K562 (cell line): Measurements from ENCODE around the gene BMAL1. TPM values are rescaled to one million over a fixed set of nuclear protein-coding genes. Genes with fewer than 3 reads are reported as not detected.

Experiments
- ATAC-seq: fragments of 200-7000 bp; cut with Tn5 transposase; 3 replicates; pipeline ENCODE4 v1.9.1; 2020; ENCODE audit warnings: moderate library complexity
- BruUV-seq: library from RNA; stranded (reverse); fragments of 400-500 nt; replicated peaks from 2 replicates; lab custom pipeline; 2021; lab: Mats Ljungman, UMichigan
- CTCF ChIA-PET: fragments of 300-600 bp; formaldehyde crosslinking; extraction: SDS; loops from one replicate; lab custom pipeline; 2021; ENCODE audit warnings: low intra/inter-chr PET ratio; lab: Yijun Ruan, JAX
- POLR2A ChIA-PET: fragments of 300-600, 350-650 bp; sonication (Branson Sonifier 250); formaldehyde crosslinking; extraction: SDS; loops from one replicate; lab custom pipeline; 2021; ENCODE audit warnings: antibody characterized with exemption, inconsistent platforms; lab: Yijun Ruan, JAX
- DNase-seq, 4 experiments: peaks; one replicate each; pipeline versions ENCODE4 v3.0.0 to v3.0.0-alpha.2; 2011 to 2018; ENCODE audit warnings: low spot score in 3 of 4, mixed read lengths in 3 of 4; ENCODE audit errors: extremely low read depth in 1 of 4
- FAIRE-seq: peaks from 2 replicates; lab custom pipeline; 2011; peaks lifted over from hg19 to GRCh38; lab: Jason Lieb, UNC
- H2AFZ ChIP-seq: 2 replicates; pipeline ENCODE4 v1.6.0; 2011; ENCODE audit warnings: low read depth, low read length, control low read depth, inconsistent platforms
- H3K27ac ChIP-seq: fragments of 200-600 bp; 3 replicates; pipeline ENCODE4 v1.8.0; 2011; ENCODE audit warnings: low read depth, mild to moderate bottlenecking, control low read depth, inconsistent platforms, low read length, moderate library complexity, mixed read lengths; ENCODE audit errors: extremely low read depth
- H3K27me3 ChIP-seq, 2 experiments: fragments of 300-600 bp in 1 of 2; 2 replicates in 1 of 2; 3 replicates in 1 of 2; pipeline versions ENCODE4 v1.6.0 to v1.8.0; 2011; ENCODE audit warnings: inconsistent platforms in 2 of 2, low read length in 2 of 2, mild to moderate bottlenecking in 1 of 2, mixed read lengths in 1 of 2, moderate library complexity in 1 of 2; ENCODE audit not compliant: control insufficient read depth in 2 of 2, insufficient read depth in 2 of 2
- H3K36me3 ChIP-seq: fragments of 300-600 bp; 3 replicates; pipeline ENCODE4 v1.8.0; 2011; ENCODE audit warnings: mild to moderate bottlenecking, low read length, inconsistent platforms; ENCODE audit not compliant: control insufficient read depth, insufficient read depth
- H3K4me1 ChIP-seq, 2 experiments: fragments of 200-600 bp in 1 of 2; replicated peaks in 1 of 2; 2 replicates in 1 of 2; 3 replicates in 1 of 2; pipeline versions ENCODE4 v1.5.1 to v1.8.0; 2011; ENCODE audit warnings: inconsistent platforms in 2 of 2, low read length in 2 of 2, mild to moderate bottlenecking in 1 of 2, mixed read lengths in 1 of 2, moderate library complexity in 1 of 2; ENCODE audit not compliant: control insufficient read depth in 2 of 2, insufficient read depth in 2 of 2
- H3K4me2 ChIP-seq: 2 replicates; pipeline ENCODE4 v1.6.1; 2011; ENCODE audit warnings: low read length, control low read depth, inconsistent platforms, mixed read lengths; ENCODE audit not compliant: insufficient read depth
- H3K4me3 ChIP-seq: fragments of 200-600 bp; sonication (generic), shearing (Covaris generic); 2 replicates; pipeline ENCODE4 v1.5.1; 2016; ENCODE audit warnings: control low read depth, inconsistent platforms
- H3K79me2 ChIP-seq: fragments of 200-600 bp; 3 replicates; pipeline ENCODE4 v1.8.0; 2011; ENCODE audit warnings: low read length, inconsistent platforms; ENCODE audit not compliant: control insufficient read depth, insufficient read depth
- H3K9ac ChIP-seq, 2 experiments: 2 replicates each; pipeline versions ENCODE4 v1.6.0 to v1.6.1; 2011; ENCODE audit warnings: low read depth in 2 of 2, low read length in 2 of 2, control low read depth in 1 of 2, inconsistent platforms in 1 of 2, mild to moderate bottlenecking in 1 of 2, mixed read lengths in 1 of 2; ENCODE audit not compliant: insufficient read depth in 1 of 2
- H3K9me1 ChIP-seq: one replicate; pipeline ENCODE4 v1.6.0; 2011; ENCODE audit warnings: inconsistent platforms, mild to moderate bottlenecking, low read length, moderate library complexity; ENCODE audit not compliant: control insufficient read depth, insufficient read depth
- H3K9me3 ChIP-seq: replicated peaks from 2 replicates; pipeline ENCODE4 v1.5.1; 2011; ENCODE audit warnings: low read depth, low read length, inconsistent platforms; ENCODE audit not compliant: control insufficient read depth, insufficient read depth
- H4K20me1 ChIP-seq: replicated peaks from 2 replicates; pipeline ENCODE4 v1.6.1; 2011; ENCODE audit warnings: low read length, inconsistent platforms, mixed read lengths; ENCODE audit not compliant: control insufficient read depth, insufficient read depth
- BCOR ChIP-seq: fragments of 450-650 bp; IDR thresholded peaks from 2 replicates; pipeline ENCODE4 v1.6.1; 2016
- GTF2E2 ChIP-seq: fragments of 200-800 bp; sonication (Bioruptor generic); IDR thresholded peaks from 2 replicates; pipeline ENCODE4 v1.6.1; 2016; ENCODE audit warnings: missing genetic modification characterization, missing compliant biosample characterization
- GTF3C2 ChIP-seq: IDR thresholded peaks from 3 replicates; pipeline ENCODE4 v1.6.1; 2011; ENCODE audit warnings: borderline replicate concordance, mild to moderate bottlenecking, moderate library complexity; ENCODE audit not compliant: insufficient read length; ENCODE audit errors: extremely low read depth
- IRF9 ChIP-seq: fragments of 450-650 bp; IDR thresholded peaks from 2 replicates; pipeline ENCODE4 v1.6.1; 2016; ENCODE audit warnings: missing biosample characterization, missing genetic modification characterization
- MYNN ChIP-seq, 2 experiments: sonication (generic); formaldehyde crosslinking in 1 of 2; IDR thresholded peaks; 2 replicates each; pipeline versions ENCODE4 v1.5.0 to v1.6.1; 2016 to 2020; ENCODE audit warnings: antibody characterized with exemption in 1 of 2, missing genetic modification reagents in 1 of 2
- NCOA1 ChIP-seq: fragments of 450-650 bp; IDR thresholded peaks from 2 replicates; pipeline ENCODE4 v1.6.1; 2016; ENCODE audit warnings: low read depth
- SRSF7 ChIP-seq: fragments of 200-400 bp; formaldehyde crosslinking; optimal IDR thresholded peaks from 2 replicates; pipeline ENCODE3; 2017; ENCODE audit warnings: mild to moderate bottlenecking, low read depth, low read length
- TARDBP ChIP-seq: fragments of 450-650 bp; IDR thresholded peaks from 2 replicates; pipeline ENCODE4 v1.6.1; 2016
- THAP7 ChIP-seq: fragments of 250-450 bp; sonication (Bioruptor Pico); IDR thresholded peaks from 2 replicates; pipeline ENCODE4 v1.5.0; 2021
- ZNF165 ChIP-seq: fragments of 250-450 bp; sonication (Bioruptor Pico); IDR thresholded peaks from 2 replicates; pipeline ENCODE4 v1.4.0; 2020; ENCODE audit warnings: borderline replicate concordance
- ZNF780A ChIP-seq: fragments of 250-450 bp; sonication (Bioruptor Pico); IDR thresholded peaks from 2 replicates; pipeline ENCODE4 v1.5.0; 2021; ENCODE audit warnings: mild to moderate bottlenecking
- WGBS: fragments of 100-300 bp; shearing (Covaris generic); methylation state at CpG from one replicate; pipeline ENCODE4 v1.1.6; 2016; ENCODE audit warnings: low coverage, mixed read lengths; ENCODE audit not compliant: insufficient coverage; ENCODE audit errors: missing lambda C conversion rate; 5-methylcytosine and 5-hydroxymethylcytosine counted together
- in situ Hi-C: fragments of 300-500 bp; cut with MboI; formaldehyde crosslinking; loops from 4 replicates; pipeline ENCODE4 v1.15.0; 2018; ENCODE audit warnings: inconsistent platforms, mixed read lengths
- intact Hi-C: fragments of 100-400 bp; cut with micrococcal nuclease; formaldehyde crosslinking; loops from 2 replicates; pipeline ENCODE4 v1.14.2; 2022
- polyA plus RNA-seq, 8 experiments: library from polyadenylated mRNA; depleted of rRNA in 4 of 8; stranded (reverse) in 5 of 8; unstranded in 3 of 8; fragments of >200 nt; fragmentation: Nextera tagmentation in 2 of 8; fragmentation: Illumina TruSeq in 1 of 8; extraction: Ambion mirVana in 2 of 8; extraction: Trizol in 1 of 8; gene quantifications; 2 replicates each; pipeline versions ENCODE4 v1.2.1 to v1.2.3, GENCODE V29; 2011 to 2014; ENCODE audit warnings: inconsistent platforms in 1 of 8, missing spikeins in 1 of 8
- total RNA-seq, 7 experiments: library from RNA; depleted of rRNA in 6 of 7; stranded (reverse); fragments of >200 nt in 6 of 7; fragmentation: Illumina TruSeq in 2 of 7; extraction: Trizol in 2 of 7; gene quantifications; 2 replicates each; pipeline versions ENCODE4 v1.2.1 to v1.2.3, GENCODE V29; 2011 to 2021; ENCODE audit warnings: low replicate concordance in 1 of 7

The BMAL1 gene
- total and polyA plus RNA-seq, 9 of the 15 experiments (the other 6 are each of a cell fraction or from before 2014, with no cell fraction given), result 0.14 to 2.4 (median 0.64) TPM

GRCh38 chr11:13235895-13236294 is 41.7 kb upstream of the BMAL1 start:
- no peak for FAIRE-seq
- Histone ChIP-seq H3K9ac (no peak overlapping the region), H3K79me2 (no peaks in the 10 kb centered on the region), H3K36me3 (no peaks in the 10 kb centered on the region), H2AFZ (no peak overlapping the region), H3K27ac (no peak overlapping the region), H3K9me1 (no peaks in the 10 kb centered on the region), H3K4me1 (no peaks in the 10 kb centered on the region), H3K4me2 (no peak overlapping the region), H3K9me3 (no peaks in the 10 kb centered on the region), H3K4me3 (no peak overlapping the region), H3K27me3 (peaks cover 0 to 4% of the 10 kb centered on the region in 2 experiments; a peak in 1 of 5 replicates), H4K20me1 (no peaks in the 10 kb centered on the region)
- in situ Hi-C loops, result no loop called here
- TF ChIP-seq SRSF7, result no peak
- TF ChIP-seq BCOR, result no peak
- TF ChIP-seq MYNN (IDR thresholded peaks at IDR 0.05), result no peak
- TF ChIP-seq MYNN (CRISPR knock-in tag; IDR thresholded peaks at IDR 0.05), result no peak
- no peak for TF ChIP-seq NCOA1
- TF ChIP-seq ZNF165 (CRISPR knock-in tag), result no peak
- no peak for TF ChIP-seq THAP7
- no peak for TF ChIP-seq GTF2E2 (tag)
- no peak for TF ChIP-seq IRF9 (tag)
- no peak for TF ChIP-seq ZNF780A (CRISPR knock-in tag)
- no peak for TF ChIP-seq TARDBP
- TF ChIP-seq GTF3C2, result no peak
- DNase-seq, result no peak
- POLR2A ChIA-PET, result no interaction called here
- no peak for ATAC-seq
- WGBS, result 11% methylated on average over 3 of the region's 3 CpGs
- no TSS peak for BruUV-seq
- intact Hi-C loops, result no loop called here
- CTCF ChIA-PET, result no interaction called here
